Measurements from ENCODE around the gene PAQR3.

- TF ChIP-seq CTCF (conservative IDR thresholded peaks at IDR 0.05) = no peak
- no peak for TF ChIP-seq ZFX (IDR thresholded peaks at IDR 0.05)
These were observed 45.4 kb upstream of the PAQR3 start for GRCh38 chr4:78984593-78984992.
